CD4-positive, alpha-beta memory T cell (primary cell): ENCODE data around the gene NNT. TPM values are rescaled to one million over a fixed set of nuclear protein-coding genes. Genes with fewer than 3 reads are reported as not detected.
"Not testable (repeated sequence)": the region's sequence is repeated elsewhere in the genome, so short reads cannot be mapped to it uniquely, and the experiment has no call there.

Source experiments
- CTCF ChIA-PET: fragments of 350-600 bp; sonication (Branson Sonifier 250); formaldehyde crosslinking; loops from one replicate; lab custom pipeline; 2021; ENCODE audit warnings: inconsistent platforms; ENCODE audit not compliant: partially characterized antibody; lab: Charles Lee
- POLR2A ChIA-PET: fragments of 350-600 bp; sonication (Branson Sonifier 250); formaldehyde crosslinking; loops from one replicate; lab custom pipeline; 2021; ENCODE audit not compliant: partially characterized antibody; lab: Charles Lee
- DNase-seq, 5 donors: peaks; one replicate each; pipeline versions ENCODE4 v3.0.0 to v3.0.0-alpha.2; 2020 to 2022; ENCODE audit warnings: mixed read lengths in 1 of 5
- H3K27ac ChIP-seq: one replicate; pipeline ENCODE4 v1.7.0; 2013; ENCODE audit warnings: low read depth, low read length
- H3K27me3 ChIP-seq: 2 replicates; pipeline ENCODE4 v1.7.0; 2013; ENCODE audit warnings: mild to moderate bottlenecking, low read length, moderate library complexity; ENCODE audit not compliant: insufficient read depth
- H3K36me3 ChIP-seq: 2 replicates; pipeline ENCODE4 v1.7.0; 2013; ENCODE audit warnings: mild to moderate bottlenecking, low read length, moderate library complexity; ENCODE audit not compliant: insufficient read depth
- H3K4me1 ChIP-seq: 2 replicates; pipeline ENCODE4 v1.7.0; 2013; ENCODE audit warnings: mild to moderate bottlenecking, low read length, moderate library complexity; ENCODE audit not compliant: insufficient read depth
- H3K4me3 ChIP-seq, 2 donors: one replicate each; pipeline ENCODE4 v1.7.0; 2013; ENCODE audit warnings: low read length in 2 of 2, mild to moderate bottlenecking in 1 of 2
- H3K9me3 ChIP-seq, 2 donors: one replicate each; pipeline ENCODE4 v1.7.0; 2013; ENCODE audit warnings: low read length in 2 of 2, control low read depth in 1 of 2; ENCODE audit not compliant: control insufficient read depth in 1 of 2
- H3K27ac Mint-ChIP-seq, 7 donors: one replicate each; pipeline ENCODE4 v1.8.0; 2020 to 2021; ENCODE audit warnings: mixed read lengths in 7 of 7, mild to moderate bottlenecking in 6 of 7, inconsistent platforms in 3 of 7, moderate library complexity in 3 of 7
- H3K27me3 Mint-ChIP-seq, 2 donors: one replicate each; pipeline ENCODE4 v1.8.0; 2020 to 2021; ENCODE audit warnings: mixed read lengths in 2 of 2
- H3K36me3 Mint-ChIP-seq, 2 donors: one replicate each; pipeline ENCODE4 v1.8.0; 2020 to 2021; ENCODE audit warnings: mixed read lengths in 2 of 2, inconsistent platforms in 1 of 2, mild to moderate bottlenecking in 1 of 2
- H3K4me1 Mint-ChIP-seq, 4 donors: one replicate each; pipeline ENCODE4 v1.8.0; 2020 to 2021; ENCODE audit warnings: mixed read lengths in 4 of 4, mild to moderate bottlenecking in 1 of 4
- H3K4me3 Mint-ChIP-seq, 8 donors: one replicate each; pipeline ENCODE4 v1.8.0; 2020 to 2021; ENCODE audit warnings: mixed read lengths in 8 of 8, mild to moderate bottlenecking in 7 of 8, moderate library complexity in 6 of 8, inconsistent platforms in 3 of 8
- H3K9me3 Mint-ChIP-seq, 8 donors: one replicate each; pipeline ENCODE4 v1.8.0; 2020 to 2021; ENCODE audit warnings: mixed read lengths in 8 of 8, mild to moderate bottlenecking in 5 of 8, inconsistent platforms in 3 of 8, moderate library complexity in 1 of 8
- intact Hi-C: fragments of 100-400 bp; cut with micrococcal nuclease; formaldehyde crosslinking; loops from one replicate; pipeline ENCODE4 v1.15.1; 2023
- polyA plus RNA-seq, 2 donors: library from polyadenylated mRNA; unstranded; fragments of 300-500 nt; fragmentation: Illumina TruSeq; gene quantifications; one replicate each; pipeline ENCODE4 v1.2.3, GENCODE V29; 2021
- total RNA-seq, 2 experiments: library from RNA; stranded (reverse); gene quantifications; one replicate each; pipeline ENCODE4 v1.2.3, GENCODE V29; 2021

Gene NNT
- total and polyA plus RNA-seq, 4 experiments from 2014 or later: 47.0 to 74.7 (median 56.8) TPM

DNA sequence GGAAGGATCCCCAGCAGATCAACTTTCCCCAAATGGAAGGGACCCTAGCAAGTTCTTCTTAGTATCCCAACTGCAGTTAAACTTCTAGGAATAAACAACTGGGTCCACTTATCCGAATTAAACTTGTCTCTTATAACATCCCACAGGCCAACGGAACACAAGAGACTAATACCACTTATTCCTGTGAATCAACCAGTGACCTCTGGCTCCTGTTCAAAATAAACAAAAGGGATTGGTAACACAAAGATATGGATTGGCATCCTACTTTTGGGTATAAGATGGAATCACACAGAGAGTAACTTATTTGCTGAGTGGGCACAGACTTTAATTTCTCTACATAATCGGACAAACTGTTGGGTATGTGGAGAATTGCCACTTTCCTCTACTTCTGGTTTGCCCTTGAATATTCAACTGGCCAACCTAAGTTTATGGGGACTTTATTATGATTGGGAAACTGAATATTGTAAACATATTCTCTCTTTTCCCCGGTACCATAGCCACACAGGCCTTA, 33.7 kb upstream of the NNT start:
- intact Hi-C loops: no loop called here
- POLR2A ChIA-PET: no interaction called here

DNA sequence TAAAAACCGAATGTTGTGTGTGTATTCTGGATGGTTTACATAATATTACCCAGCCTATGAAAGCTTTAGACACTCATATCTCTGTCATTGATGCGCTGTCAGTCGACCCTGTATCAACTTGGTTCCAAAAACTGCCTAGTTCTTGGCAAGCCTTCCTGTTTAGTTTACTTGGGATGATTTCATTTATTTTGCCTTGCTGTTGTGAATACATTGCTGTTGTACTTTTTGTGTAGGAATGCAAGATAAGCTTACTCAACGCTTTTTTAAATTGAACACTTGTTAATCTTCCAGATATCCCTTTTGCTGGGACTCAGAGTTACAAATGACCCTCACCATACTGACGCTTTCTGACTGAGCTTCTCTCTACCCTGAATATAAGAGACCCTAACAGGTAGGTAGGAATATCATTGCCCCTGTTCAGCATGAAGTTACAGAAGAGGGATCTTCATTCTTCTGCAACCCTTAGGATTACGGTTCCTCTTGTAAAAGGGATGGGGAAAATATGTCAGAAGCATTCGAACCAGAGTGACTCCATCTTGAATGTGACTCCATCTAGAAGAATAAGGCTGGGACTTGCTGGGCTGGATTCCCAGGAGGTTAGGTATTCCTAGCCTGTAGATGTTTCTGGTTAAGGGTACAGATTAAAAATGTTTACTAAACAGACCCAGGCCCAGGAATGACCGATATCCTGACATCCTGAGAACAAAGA, 32.4 kb upstream of the NNT start:
- Mint-ChIP-seq H3K27me3 (no peaks in the 10 kb centered on the region), H3K4me3 (no peak overlapping the region), H3K36me3 (peaks cover 6 to 9% of the 10 kb centered on the region in 2 donors), H3K27ac (no peak overlapping the region), H3K9me3 (no peaks in the 10 kb centered on the region), H3K4me1 (no peaks in the 10 kb centered on the region)
- H3K4me1 ChIP-seq: no peaks in the 10 kb centered on the region
- H3K27me3 ChIP-seq: no peaks in the 10 kb centered on the region
- H3K36me3 ChIP-seq: no peaks in the 10 kb centered on the region
- POLR2A ChIA-PET: no interaction called here
- H3K27ac ChIP-seq: no peak overlapping the region
- H3K9me3 ChIP-seq: no peaks in the 10 kb centered on the region
- H3K4me3 ChIP-seq: no peak overlapping the region
- intact Hi-C loops: no loop called here
- CTCF ChIA-PET: no interaction called here
- DNase-seq: no peak

More for the DNA sequence above, 33.7 kb upstream of the NNT start:
- Histone ChIP-seq H3K36me3 (no peaks in the 10 kb centered on the region), H3K27ac (no peak overlapping the region), H3K4me1 (no peaks in the 10 kb centered on the region), H3K4me3 (no peak overlapping the region), H3K9me3 (no peaks in the 10 kb centered on the region), H3K27me3 (no peaks in the 10 kb centered on the region)
- no peaks in the 10 kb centered on the region for H3K27me3 Mint-ChIP-seq
- no peak for DNase-seq
- H3K4me3 Mint-ChIP-seq: no peak overlapping the region
- CTCF ChIA-PET: no interaction called here
- no peak overlapping the region for H3K27ac Mint-ChIP-seq
- H3K4me1 Mint-ChIP-seq: no peaks in the 10 kb centered on the region
- no peaks in the 10 kb centered on the region for H3K9me3 Mint-ChIP-seq
- H3K36me3 Mint-ChIP-seq: no peaks in the 10 kb centered on the region

DNA sequence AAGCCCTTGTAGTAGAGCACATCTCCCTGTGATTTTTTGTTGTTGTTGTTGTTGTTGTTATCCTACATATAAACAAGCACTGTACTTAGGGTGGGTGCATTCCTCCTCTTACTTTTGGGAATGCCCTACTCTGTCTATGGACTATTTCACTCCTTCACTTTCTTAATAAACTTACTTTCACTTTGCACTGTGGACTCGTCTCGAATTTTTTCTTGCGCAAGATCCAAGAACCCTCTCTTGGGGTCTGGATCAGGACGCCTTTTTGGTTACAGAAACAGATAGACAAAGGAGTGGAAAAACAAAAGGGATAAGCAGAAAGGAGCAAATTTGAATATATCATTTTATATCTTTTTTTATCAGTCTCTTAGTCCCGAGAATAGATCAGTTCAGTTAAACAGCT, 31.7 kb upstream of the NNT start:
- Mint-ChIP-seq H3K27me3 (no peaks in the 10 kb centered on the region), H3K9me3 (no peaks in the 10 kb centered on the region), H3K4me3 (no peak overlapping the region), H3K4me1 (no peaks in the 10 kb centered on the region), H3K27ac (no peak overlapping the region), H3K36me3 (peaks cover 9 to 14% of the 10 kb centered on the region in 2 donors)
- H3K4me1 ChIP-seq: no peaks in the 10 kb centered on the region
- no peak overlapping the region for H3K27ac ChIP-seq
- H3K27me3 ChIP-seq: no peaks in the 10 kb centered on the region
- ChIA-PET POLR2A (no interaction called here), CTCF (no interaction called here)
- DNase-seq: no peak
- H3K4me3 ChIP-seq: no peak overlapping the region
- no peaks in the 10 kb centered on the region for H3K9me3 ChIP-seq
- H3K36me3 ChIP-seq: no peaks in the 10 kb centered on the region
- intact Hi-C loops: no loop called here

DNA sequence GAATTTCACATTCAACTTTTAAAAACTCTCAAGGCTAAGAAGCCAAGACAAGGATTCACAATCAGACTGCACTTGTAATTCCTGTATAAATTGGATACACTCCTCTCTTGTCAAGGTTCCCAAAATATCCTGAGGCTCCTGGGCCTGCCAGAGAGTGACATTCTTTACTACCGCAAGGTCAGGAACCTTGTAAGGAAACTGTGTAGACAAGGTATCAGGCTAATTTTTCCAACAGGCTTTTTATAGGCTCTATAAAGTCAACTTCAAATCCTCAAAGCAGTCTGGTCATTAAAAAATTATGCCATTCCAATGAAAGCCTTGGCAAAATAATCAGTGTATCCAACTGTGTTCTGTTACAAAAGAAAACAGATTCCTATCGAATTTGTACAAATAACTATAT, 30.6 kb upstream of the NNT start:
- intact Hi-C loops: no loop called here
- Mint-ChIP-seq H3K27me3 (no peaks in the 10 kb centered on the region), H3K4me3 (no peak overlapping the region), H3K4me1 (no peaks in the 10 kb centered on the region), H3K27ac (no peak overlapping the region), H3K36me3 (peaks cover 13 to 24% of the 10 kb centered on the region in 2 donors), H3K9me3 (no peaks in the 10 kb centered on the region)
- H3K9me3 ChIP-seq: no peaks in the 10 kb centered on the region
- POLR2A ChIA-PET: no interaction called here
- no peaks in the 10 kb centered on the region for H3K36me3 ChIP-seq
- CTCF ChIA-PET: no interaction called here
- no peak overlapping the region for H3K27ac ChIP-seq
- no peak overlapping the region for H3K4me3 ChIP-seq
- no peak for DNase-seq
- no peaks in the 10 kb centered on the region for H3K27me3 ChIP-seq
- H3K4me1 ChIP-seq: no peaks in the 10 kb centered on the region

DNA sequence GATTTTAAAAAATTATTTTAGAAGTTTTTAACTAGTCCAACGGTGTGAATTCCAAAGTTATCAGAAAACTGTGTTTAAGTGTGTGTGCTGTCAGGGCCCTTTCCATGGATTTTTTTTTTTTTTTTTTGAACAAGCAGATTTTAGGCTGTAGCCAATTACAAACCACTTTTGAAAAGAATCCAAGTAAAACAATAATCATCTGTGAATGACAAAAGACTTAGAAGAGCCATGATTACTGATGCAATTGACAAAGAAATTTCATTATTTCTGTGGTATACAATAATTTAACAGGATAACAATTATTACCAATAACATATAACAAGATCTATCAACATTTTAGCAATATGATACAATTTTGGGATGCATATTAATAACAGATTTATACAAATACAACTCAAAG, 29.9 kb upstream of the NNT start:
- ChIA-PET CTCF (no interaction called here), POLR2A (no interaction called here)
- no peaks in the 10 kb centered on the region for H3K4me1 ChIP-seq
- Mint-ChIP-seq H3K9me3 (no peaks in the 10 kb centered on the region), H3K27ac (no peak overlapping the region), H3K4me3 (no peak overlapping the region), H3K36me3 (peaks cover 13 to 24% of the 10 kb centered on the region in 2 donors), H3K4me1 (no peaks in the 10 kb centered on the region), H3K27me3 (no peaks in the 10 kb centered on the region)
- H3K9me3 ChIP-seq: no peaks in the 10 kb centered on the region
- H3K4me3 ChIP-seq: no peak overlapping the region
- no peak overlapping the region for H3K27ac ChIP-seq
- intact Hi-C loops: no loop called here
- H3K36me3 ChIP-seq: no peaks in the 10 kb centered on the region
- DNase-seq: no peak
- H3K27me3 ChIP-seq: no peaks in the 10 kb centered on the region

DNA sequence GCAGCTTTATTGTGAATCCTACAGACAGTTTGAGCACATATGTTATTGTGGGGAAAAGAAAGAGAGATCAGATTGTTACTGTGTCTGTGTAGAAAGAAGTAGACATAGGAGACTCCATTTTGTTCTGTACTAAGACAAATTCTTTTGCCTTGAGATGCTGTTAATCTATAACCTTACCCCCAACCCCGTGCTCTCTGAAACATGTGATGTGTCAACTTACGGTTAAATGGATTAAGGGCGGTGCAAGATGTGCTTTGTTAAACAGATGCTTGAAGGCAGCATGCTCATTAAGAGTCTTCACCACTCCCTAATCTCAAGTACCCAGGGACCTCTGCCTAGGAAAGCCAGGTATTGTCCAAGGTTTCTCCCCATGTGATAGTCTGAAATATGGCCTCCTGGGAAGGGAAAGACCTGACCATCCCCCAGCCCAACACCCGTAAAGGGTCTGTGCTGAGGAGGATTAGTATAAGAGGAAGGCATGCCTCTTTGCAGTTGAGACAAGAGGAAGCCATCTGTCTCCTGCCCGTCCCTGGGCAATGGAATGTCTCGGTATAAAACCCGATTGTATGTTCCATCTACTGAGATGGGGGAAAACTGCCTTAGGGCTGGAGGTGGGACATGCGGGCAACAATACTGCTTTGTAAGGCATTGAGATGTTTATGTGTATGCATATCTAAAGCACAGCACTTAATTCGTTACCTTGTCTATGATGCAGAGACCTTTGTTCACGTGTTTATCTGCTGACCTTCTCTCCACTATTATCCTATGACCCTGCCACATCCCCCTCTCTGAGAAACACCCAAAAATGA, 22.4 kb upstream of the NNT start:
- H3K4me3 ChIP-seq, H3K27me3 Mint-ChIP-seq, CTCF ChIA-PET, H3K9me3 ChIP-seq, POLR2A ChIA-PET, intact Hi-C loops, H3K36me3 ChIP-seq, H3K9me3 Mint-ChIP-seq, H3K4me1 Mint-ChIP-seq, H3K27me3 ChIP-seq, DNase-seq, H3K4me1 ChIP-seq, H3K4me3 Mint-ChIP-seq, H3K27ac ChIP-seq: not testable (repeated sequence)
- H3K36me3 Mint-ChIP-seq: peaks cover 22 to 30% of the 10 kb centered on the region in 2 donors
- peak overlapping the region in 2 of 7 donors; percentile 13 to 62 for H3K27ac Mint-ChIP-seq

DNA sequence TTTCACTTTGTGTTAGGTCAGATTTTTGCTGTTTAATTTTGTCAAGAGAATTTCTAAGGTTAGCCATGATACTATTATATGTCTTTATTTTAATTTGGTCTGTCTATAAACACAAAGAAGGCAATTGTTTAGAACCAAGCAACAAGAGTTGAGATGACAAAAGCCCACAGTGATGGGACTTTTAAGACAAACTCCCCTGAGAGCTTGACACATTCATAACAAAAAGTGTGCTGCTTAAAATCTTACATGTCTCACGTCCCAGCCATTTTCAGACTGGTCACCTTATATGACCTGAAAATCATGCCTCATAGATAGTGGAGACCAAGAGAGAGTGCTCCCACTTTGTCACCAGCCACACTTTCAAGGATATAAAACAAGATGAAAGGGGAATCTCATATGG, 21.6 kb upstream of the NNT start:
- intact Hi-C loops: no loop called here
- H3K4me1 ChIP-seq: no peaks in the 10 kb centered on the region
- H3K27ac ChIP-seq: no peak overlapping the region
- H3K9me3 ChIP-seq: no peaks in the 10 kb centered on the region
- no peaks in the 10 kb centered on the region for H3K36me3 ChIP-seq
- Mint-ChIP-seq H3K27me3 (no peaks in the 10 kb centered on the region), H3K4me1 (no peaks in the 10 kb centered on the region), H3K27ac (no peak overlapping the region), H3K9me3 (no peaks in the 10 kb centered on the region), H3K4me3 (no peak overlapping the region), H3K36me3 (peaks cover 19 to 23% of the 10 kb centered on the region in 2 donors)
- DNase-seq: no peak
- no peaks in the 10 kb centered on the region for H3K27me3 ChIP-seq
- POLR2A ChIA-PET: no interaction called here
- CTCF ChIA-PET: interaction anchor here (0.5 kb wide), 1 partner anchor 739 kb away, joined by 4 read pairs; no protein-coding TSS in a partner anchor
- H3K4me3 ChIP-seq: no peak overlapping the region
